GM23338 (cell line): ENCODE results near the gene PRAC1. TPM values are rescaled to one million over a fixed set of nuclear protein-coding genes. Genes with fewer than 3 reads are reported as not detected.

Experiments
- ATAC-seq: fragments of 200-7000 bp; cut with Tn5 transposase; 3 replicates; pipeline ENCODE4 v1.9.1; 2020
- DNase-seq: peaks from one replicate; pipeline ENCODE4 v3.0.0-alpha.2; 2015; ENCODE audit warnings: low spot score
- H2AFZ ChIP-seq: fragments of 200-600 bp; sonication (generic); 2 replicates; pipeline ENCODE4 v1.8.0; 2016; ENCODE audit warnings: antibody characterized with exemption, mild to moderate bottlenecking, moderate library complexity
- H3F3A ChIP-seq: fragments of 200-600 bp; sonication (generic); replicated peaks from 2 replicates; pipeline ENCODE4 v1.8.0; 2017; ENCODE audit warnings: antibody characterized with exemption, mixed run types, low read depth
- H3K27ac ChIP-seq: fragments of 200-600 bp; sonication (generic); 2 replicates; pipeline ENCODE4 v1.6.1; 2016; ENCODE audit warnings: low read depth
- H3K27me3 ChIP-seq: fragments of 200-600 bp; sonication (generic); 2 replicates; pipeline ENCODE4 v1.8.0; 2016; ENCODE audit warnings: mild to moderate bottlenecking, mixed run types, moderate library complexity; ENCODE audit not compliant: insufficient read depth
- H3K36me3 ChIP-seq: fragments of 200-600 bp; sonication (generic); 2 replicates; pipeline ENCODE4 v1.8.0; 2016; ENCODE audit warnings: mild to moderate bottlenecking; ENCODE audit not compliant: insufficient read depth
- H3K4me1 ChIP-seq: fragments of 200-600 bp; sonication (generic); 2 replicates; pipeline ENCODE4 v1.8.0; 2016; ENCODE audit warnings: mild to moderate bottlenecking, moderate library complexity; ENCODE audit not compliant: insufficient read depth
- H3K4me2 ChIP-seq: fragments of 200-600 bp; sonication (generic); 2 replicates; pipeline ENCODE4 v1.7.1; 2017; ENCODE audit warnings: mixed run types
- H3K4me3 ChIP-seq: fragments of 200-600 bp; sonication (generic); 2 replicates; pipeline ENCODE4 v1.6.1; 2016; ENCODE audit warnings: mixed run types
- H3K79me2 ChIP-seq: fragments of 200-600 bp; sonication (generic); replicated peaks from 2 replicates; pipeline ENCODE4 v1.8.0; 2017; ENCODE audit warnings: mild to moderate bottlenecking; ENCODE audit not compliant: insufficient read depth
- H3K9me2 ChIP-seq: fragments of 200-600 bp; sonication (generic); 2 replicates; pipeline ENCODE4 v1.8.0; 2017; ENCODE audit not compliant: insufficient read depth
- H4K20me1 ChIP-seq: fragments of 200-600 bp; sonication (generic); replicated peaks from 2 replicates; pipeline ENCODE4 v1.8.0; 2017; ENCODE audit warnings: mild to moderate bottlenecking; ENCODE audit not compliant: insufficient read depth
- H3K27ac Mint-ChIP-seq: 2 replicates; pipeline ENCODE4 v1.8.0; 2020; ENCODE audit warnings: inconsistent platforms, mild to moderate bottlenecking, moderate library complexity, mixed read lengths
- H3K27me3 Mint-ChIP-seq: 3 replicates; pipeline ENCODE4 v1.8.0; 2022; ENCODE audit warnings: low read depth, mild to moderate bottlenecking, moderate library complexity, mixed read lengths, inconsistent platforms; ENCODE audit not compliant: insufficient read depth, poor library complexity
- H3K36me3 Mint-ChIP-seq: 3 replicates; pipeline ENCODE4 v1.8.0; 2021; ENCODE audit warnings: low read depth, mild to moderate bottlenecking, inconsistent platforms, moderate library complexity, mixed read lengths
- H3K4me1 Mint-ChIP-seq: 3 replicates; pipeline ENCODE4 v1.8.0; 2020; ENCODE audit warnings: mild to moderate bottlenecking, inconsistent platforms, mixed read lengths
- H3K4me3 Mint-ChIP-seq: 3 replicates; pipeline ENCODE4 v1.8.0; 2021; ENCODE audit warnings: moderate library complexity, mild to moderate bottlenecking, inconsistent platforms, mixed read lengths
- H3K9me3 Mint-ChIP-seq: 3 replicates; pipeline ENCODE4 v1.8.0; 2020; ENCODE audit warnings: moderate library complexity, mild to moderate bottlenecking, inconsistent platforms, mixed read lengths
- EZH2 ChIP-seq: fragments of 200-600 bp; sonication (generic); IDR thresholded peaks from one replicate; pipeline ENCODE4 v1.8.0; 2017; ENCODE audit warnings: antibody characterized with exemption, mild to moderate bottlenecking, low read depth; ENCODE audit not compliant: unreplicated experiment
- ZNF331 ChIP-seq: fragments of 250-450 bp; sonication (Bioruptor Pico); IDR thresholded peaks from 2 replicates; pipeline ENCODE4 v1.5.0; 2020; ENCODE audit warnings: low read depth, mild to moderate bottlenecking, moderate library complexity
- polyA plus RNA-seq: library from polyadenylated mRNA; unstranded; fragments of >200 nt; fragmentation: Nextera tagmentation; extraction: Ambion mirVana; gene quantifications from 2 replicates; pipeline ENCODE4 v1.2.1, GENCODE V29; 2016
- total RNA-seq: library from RNA; depleted of rRNA; stranded (reverse); fragments of >200 nt; shearing (Covaris generic); gene quantifications from 2 replicates; pipeline ENCODE4 v1.2.3, GENCODE V29; 2014
- TF ChIP-seq, protein P1 (sequence below): IDR thresholded peaks from 2 replicates; pipeline ENCODE4 v1.6.1; 2016; ENCODE audit warnings: antibody characterized with exemption
- TF ChIP-seq, protein P2 (sequence below): fragments of 250-450 bp; sonication (Bioruptor Pico); IDR thresholded peaks from 2 replicates; pipeline ENCODE4 v1.5.0; 2020; ENCODE audit warnings: mild to moderate bottlenecking, moderate library complexity

Gene PRAC1
- total and polyA plus RNA-seq, 2 experiments from 2014 or later, result not detected

DNA sequence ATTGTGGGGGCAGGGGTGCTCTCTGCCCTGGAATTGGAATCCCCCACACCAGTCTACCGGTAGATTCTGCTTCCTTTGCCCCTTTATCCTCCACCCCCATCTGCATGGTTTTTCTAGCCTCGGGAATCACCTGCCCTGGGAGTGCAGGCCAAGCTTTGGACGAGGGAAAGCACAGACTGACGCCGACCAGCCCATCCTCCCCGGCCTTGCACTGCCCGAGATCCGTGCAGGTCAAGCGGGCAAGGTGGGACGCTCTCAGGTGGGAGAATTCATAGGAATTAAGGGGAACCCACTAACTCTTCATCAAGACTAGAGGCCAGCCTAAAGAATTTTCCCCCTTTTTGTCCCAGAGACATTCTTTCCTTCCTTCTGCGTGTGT lies 16.1 kb upstream of the PRAC1 start:
- no peaks in the 10 kb centered on the region; the same call in 2 of the 3 replicates for H3K36me3 Mint-ChIP-seq
- peaks cover 13% of the 10 kb centered on the region for H3F3A ChIP-seq
- ATAC-seq (peak; percentile 44), DNase-seq (no peak)
- no peak overlapping the region for H2AFZ ChIP-seq
- H3K27ac ChIP-seq, result no peak overlapping the region
- peaks cover 100% of the 10 kb centered on the region for H3K27me3 Mint-ChIP-seq
- H3K9me2 ChIP-seq, result no peaks in the 10 kb centered on the region
- no peaks in the 10 kb centered on the region for H3K36me3 ChIP-seq
- H3K9me3 Mint-ChIP-seq, result peaks cover 7% of the 10 kb centered on the region; the same call in 2 of the 3 replicates
- H3K4me3 Mint-ChIP-seq, result no peak overlapping the region
- TF ChIP-seq, protein P1, sequence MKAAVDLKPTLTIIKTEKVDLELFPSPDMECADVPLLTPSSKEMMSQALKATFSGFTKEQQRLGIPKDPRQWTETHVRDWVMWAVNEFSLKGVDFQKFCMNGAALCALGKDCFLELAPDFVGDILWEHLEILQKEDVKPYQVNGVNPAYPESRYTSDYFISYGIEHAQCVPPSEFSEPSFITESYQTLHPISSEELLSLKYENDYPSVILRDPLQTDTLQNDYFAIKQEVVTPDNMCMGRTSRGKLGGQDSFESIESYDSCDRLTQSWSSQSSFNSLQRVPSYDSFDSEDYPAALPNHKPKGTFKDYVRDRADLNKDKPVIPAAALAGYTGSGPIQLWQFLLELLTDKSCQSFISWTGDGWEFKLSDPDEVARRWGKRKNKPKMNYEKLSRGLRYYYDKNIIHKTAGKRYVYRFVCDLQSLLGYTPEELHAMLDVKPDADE, result no peak
- peaks cover 10% of the 10 kb centered on the region for H3K4me1 Mint-ChIP-seq
- peaks cover 61% of the 10 kb centered on the region for H4K20me1 ChIP-seq
- peak overlapping the region; percentile 43; the same call in 1 of the 2 replicates for H3K4me2 ChIP-seq
- peaks cover 15% of the 10 kb centered on the region; the same call in 1 of the 2 replicates for H3K4me1 ChIP-seq
- H3K4me3 ChIP-seq, result no peak overlapping the region
- peaks cover 100% of the 10 kb centered on the region for H3K27me3 ChIP-seq
- no peaks in the 10 kb centered on the region for H3K79me2 ChIP-seq
- no peak overlapping the region for H3K27ac Mint-ChIP-seq

DNA sequence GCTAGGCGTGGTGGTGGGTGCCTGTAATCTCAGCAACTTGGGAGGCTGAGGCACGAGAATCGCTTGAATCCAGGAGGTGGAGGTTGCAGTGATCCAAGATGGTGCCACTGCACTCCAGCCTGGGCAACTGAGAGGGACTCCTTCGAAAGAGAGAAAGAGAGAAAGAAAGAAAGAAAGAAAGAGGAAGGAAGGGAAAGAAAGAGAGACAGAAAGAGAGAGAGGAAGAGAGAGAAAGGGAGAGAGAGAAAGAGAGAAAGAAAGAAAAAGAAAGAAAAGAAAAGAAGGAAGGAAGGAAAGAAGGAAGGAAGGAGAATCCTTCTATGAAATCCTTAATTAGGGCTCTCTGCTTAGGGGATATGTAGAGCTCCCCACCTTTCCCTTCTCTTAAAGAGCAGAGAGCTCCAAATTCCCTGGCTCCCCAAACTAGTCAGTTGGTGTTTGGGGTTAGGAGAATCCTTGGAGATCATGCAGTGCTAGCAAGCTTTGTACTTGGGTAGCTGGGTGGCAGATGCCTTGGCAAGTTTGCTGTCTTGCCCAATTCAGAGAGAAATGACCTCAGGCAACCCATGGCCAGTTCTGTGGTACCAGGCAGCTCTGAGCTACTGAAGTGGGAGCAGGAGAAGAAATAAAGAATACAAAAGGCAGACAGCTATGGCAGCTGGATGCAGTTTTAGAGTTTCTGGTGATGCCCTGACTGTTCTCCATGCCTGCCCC lies 15.2 kb upstream of the PRAC1 start:
- no peak overlapping the region for H2AFZ ChIP-seq
- no peak overlapping the region for H3K4me2 ChIP-seq
- H3F3A ChIP-seq, result peaks cover 22% of the 10 kb centered on the region
- Mint-ChIP-seq H3K36me3 (no peaks in the 10 kb centered on the region; the same call in 2 of the 3 replicates), H3K27me3 (peaks cover 100% of the 10 kb centered on the region), H3K4me1 (peaks cover 15% of the 10 kb centered on the region), H3K4me3 (no peak overlapping the region), H3K9me3 (peaks cover 8% of the 10 kb centered on the region; the same call in 2 of the 3 replicates), H3K27ac (no peak overlapping the region)
- no peak overlapping the region for H3K27ac ChIP-seq
- TF ChIP-seq EZH2, result peak; percentile 52
- TF ChIP-seq, protein P2, sequence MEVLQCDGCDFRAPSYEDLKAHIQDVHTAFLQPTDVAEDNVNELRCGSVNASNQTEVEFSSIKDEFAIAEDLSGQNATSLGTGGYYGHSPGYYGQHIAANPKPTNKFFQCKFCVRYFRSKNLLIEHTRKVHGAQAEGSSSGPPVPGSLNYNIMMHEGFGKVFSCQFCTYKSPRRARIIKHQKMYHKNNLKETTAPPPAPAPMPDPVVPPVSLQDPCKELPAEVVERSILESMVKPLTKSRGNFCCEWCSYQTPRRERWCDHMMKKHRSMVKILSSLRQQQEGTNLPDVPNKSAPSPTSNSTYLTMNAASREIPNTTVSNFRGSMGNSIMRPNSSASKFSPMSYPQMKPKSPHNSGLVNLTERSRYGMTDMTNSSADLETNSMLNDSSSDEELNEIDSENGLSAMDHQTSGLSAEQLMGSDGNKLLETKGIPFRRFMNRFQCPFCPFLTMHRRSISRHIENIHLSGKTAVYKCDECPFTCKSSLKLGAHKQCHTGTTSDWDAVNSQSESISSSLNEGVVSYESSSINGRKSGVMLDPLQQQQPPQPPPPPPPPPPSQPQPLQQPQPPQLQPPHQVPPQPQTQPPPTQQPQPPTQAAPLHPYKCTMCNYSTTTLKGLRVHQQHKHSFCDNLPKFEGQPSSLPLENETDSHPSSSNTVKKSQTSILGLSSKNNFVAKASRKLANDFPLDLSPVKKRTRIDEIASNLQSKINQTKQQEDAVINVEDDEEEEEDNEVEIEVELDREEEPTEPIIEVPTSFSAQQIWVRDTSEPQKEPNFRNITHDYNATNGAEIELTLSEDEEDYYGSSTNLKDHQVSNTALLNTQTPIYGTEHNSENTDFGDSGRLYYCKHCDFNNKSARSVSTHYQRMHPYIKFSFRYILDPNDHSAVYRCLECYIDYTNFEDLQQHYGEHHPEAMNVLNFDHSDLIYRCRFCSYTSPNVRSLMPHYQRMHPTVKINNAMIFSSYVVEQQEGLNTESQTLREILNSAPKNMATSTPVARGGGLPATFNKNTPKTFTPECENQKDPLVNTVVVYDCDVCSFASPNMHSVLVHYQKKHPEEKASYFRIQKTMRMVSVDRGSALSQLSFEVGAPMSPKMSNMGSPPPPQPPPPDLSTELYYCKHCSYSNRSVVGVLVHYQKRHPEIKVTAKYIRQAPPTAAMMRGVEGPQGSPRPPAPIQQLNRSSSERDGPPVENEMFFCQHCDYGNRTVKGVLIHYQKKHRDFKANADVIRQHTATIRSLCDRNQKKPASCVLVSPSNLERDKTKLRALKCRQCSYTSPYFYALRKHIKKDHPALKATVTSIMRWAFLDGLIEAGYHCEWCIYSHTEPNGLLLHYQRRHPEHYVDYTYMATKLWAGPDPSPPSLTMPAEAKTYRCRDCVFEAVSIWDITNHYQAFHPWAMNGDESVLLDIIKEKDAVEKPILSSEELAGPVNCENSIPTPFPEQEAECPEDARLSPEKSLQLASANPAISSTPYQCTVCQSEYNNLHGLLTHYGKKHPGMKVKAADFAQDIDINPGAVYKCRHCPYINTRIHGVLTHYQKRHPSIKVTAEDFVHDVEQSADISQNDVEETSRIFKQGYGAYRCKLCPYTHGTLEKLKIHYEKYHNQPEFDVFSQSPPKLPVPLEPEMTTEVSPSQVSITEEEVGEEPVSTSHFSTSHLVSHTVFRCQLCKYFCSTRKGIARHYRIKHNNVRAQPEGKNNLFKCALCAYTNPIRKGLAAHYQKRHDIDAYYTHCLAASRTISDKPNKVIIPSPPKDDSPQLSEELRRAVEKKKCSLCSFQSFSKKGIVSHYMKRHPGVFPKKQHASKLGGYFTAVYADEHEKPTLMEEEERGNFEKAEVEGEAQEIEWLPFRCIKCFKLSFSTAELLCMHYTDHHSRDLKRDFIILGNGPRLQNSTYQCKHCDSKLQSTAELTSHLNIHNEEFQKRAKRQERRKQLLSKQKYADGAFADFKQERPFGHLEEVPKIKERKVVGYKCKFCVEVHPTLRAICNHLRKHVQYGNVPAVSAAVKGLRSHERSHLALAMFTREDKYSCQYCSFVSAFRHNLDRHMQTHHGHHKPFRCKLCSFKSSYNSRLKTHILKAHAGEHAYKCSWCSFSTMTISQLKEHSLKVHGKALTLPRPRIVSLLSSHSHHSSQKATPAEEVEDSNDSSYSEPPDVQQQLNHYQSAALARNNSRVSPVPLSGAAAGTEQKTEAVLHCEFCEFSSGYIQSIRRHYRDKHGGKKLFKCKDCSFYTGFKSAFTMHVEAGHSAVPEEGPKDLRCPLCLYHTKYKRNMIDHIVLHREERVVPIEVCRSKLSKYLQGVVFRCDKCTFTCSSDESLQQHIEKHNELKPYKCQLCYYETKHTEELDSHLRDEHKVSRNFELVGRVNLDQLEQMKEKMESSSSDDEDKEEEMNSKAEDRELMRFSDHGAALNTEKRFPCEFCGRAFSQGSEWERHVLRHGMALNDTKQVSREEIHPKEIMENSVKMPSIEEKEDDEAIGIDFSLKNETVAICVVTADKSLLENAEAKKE (CRISPR knock-in tag), result no peak
- TF ChIP-seq ZNF331 (CRISPR knock-in tag), result no peak
- peaks cover 68% of the 10 kb centered on the region for H4K20me1 ChIP-seq
- no peaks in the 10 kb centered on the region for H3K36me3 ChIP-seq
- H3K4me1 ChIP-seq, result peaks cover 24% of the 10 kb centered on the region; the same call in 1 of the 2 replicates
- no peaks in the 10 kb centered on the region for H3K9me2 ChIP-seq
- no peak overlapping the region for H3K4me3 ChIP-seq
- DNase-seq, result no peak
- no peak for ATAC-seq
- no peaks in the 10 kb centered on the region for H3K79me2 ChIP-seq
- H3K27me3 ChIP-seq, result peaks cover 100% of the 10 kb centered on the region
